Measurements from ENCODE around the gene SRP19.
"Not testable (repeated sequence)": the region's sequence is repeated elsewhere in the genome, so short reads cannot be mapped to it uniquely, and the experiment has no call there.

SRP19 gene

DNA sequence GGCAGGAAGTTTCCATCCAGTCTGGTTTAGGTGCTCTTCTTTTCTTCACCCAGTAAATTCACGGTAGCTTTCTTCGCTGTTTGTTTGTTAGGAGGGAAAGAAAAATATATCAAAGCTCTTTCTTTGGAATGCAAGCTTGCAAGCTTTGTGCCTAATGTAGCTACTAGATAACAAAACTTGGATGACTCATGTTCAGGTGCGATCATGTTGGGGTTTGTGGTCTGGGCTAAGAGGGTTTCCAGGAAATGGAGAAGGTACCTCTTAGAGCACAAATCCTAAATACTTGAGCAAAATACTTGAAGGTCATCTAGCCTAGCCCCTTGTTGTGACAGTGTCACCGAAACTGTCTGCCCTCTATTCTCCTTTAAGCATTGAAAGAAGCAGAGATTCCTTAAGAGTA is 17.7 kb downstream of the SRP19 start:
- Histone ChIP-seq H3K36me3 (ENCODE audit: insufficient read depth, low read length) (peaks cover 45% of the 10 kb centered on the region), H3K9me3 (ENCODE audit: low read depth, low read length) (no peaks in the 10 kb centered on the region), H3K27ac (peak overlapping the region; percentile 1), H3K9ac (ENCODE audit: insufficient read length) (no peak overlapping the region), H3K4me3 (no peak overlapping the region)
- DNase-seq (ENCODE audit: low read depth, low spot score), result no peak
- TF ChIP-seq FOXP2 (optimal IDR thresholded peaks at IDR 0.05; ENCODE audit: control extremely low read depth, extremely low read length, insufficient read depth) (no peak), POLR2AphosphoS5 (IDR thresholded peaks at IDR 0.05; ENCODE audit: borderline replicate concordance, low read depth, low read length) (no peak), EZH2 (IDR thresholded peaks at IDR 0.05) (no peak)

DNA sequence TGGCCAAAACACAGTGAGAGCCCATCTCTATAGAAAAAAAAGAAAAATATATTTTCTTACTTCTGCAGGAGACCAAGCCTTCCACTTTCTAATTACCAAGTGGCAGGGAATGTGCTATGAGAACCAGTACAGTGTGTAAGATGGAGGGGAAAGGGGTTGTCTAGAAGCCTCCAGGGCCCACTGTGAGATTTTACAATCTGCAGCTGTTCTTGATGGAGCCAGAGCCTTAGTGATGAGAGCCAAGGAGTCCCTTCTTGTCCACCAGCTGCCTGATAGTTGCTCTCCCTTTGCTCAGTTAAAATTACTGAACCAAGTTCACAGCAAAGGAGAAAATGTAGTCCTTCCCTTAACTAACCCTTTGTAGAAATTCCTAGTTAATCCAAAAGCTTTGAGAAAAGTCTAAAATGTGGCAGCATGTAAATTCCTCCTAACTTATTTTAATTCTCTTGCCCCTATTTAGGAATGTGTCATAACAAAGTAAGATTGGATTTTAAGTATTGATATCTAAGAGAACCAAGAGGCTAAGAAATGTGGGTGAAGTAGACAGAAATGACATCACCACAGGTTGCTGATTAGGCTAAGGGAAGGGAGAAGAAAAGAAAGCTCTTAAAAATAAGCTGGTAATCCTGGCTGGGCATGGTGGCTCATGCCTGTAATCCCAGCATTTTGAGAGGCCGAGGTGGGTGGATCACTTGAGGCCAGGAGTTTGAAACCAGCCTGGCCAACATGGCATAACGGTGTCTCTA is 19.3 kb downstream of the SRP19 start:
- no peak for DNase-seq (ENCODE audit: low read depth, low spot score)
- Histone ChIP-seq H3K36me3 (ENCODE audit: insufficient read depth, low read length) (peaks cover 54% of the 10 kb centered on the region), H3K27ac (no peak overlapping the region), H3K4me3 (no peak overlapping the region), H3K9me3 (ENCODE audit: low read depth, low read length) (no peaks in the 10 kb centered on the region), H3K9ac (ENCODE audit: insufficient read length) (no peak overlapping the region)
- TF ChIP-seq EZH2 (IDR thresholded peaks at IDR 0.05) (no peak), FOXP2 (optimal IDR thresholded peaks at IDR 0.05; ENCODE audit: control extremely low read depth, extremely low read length, insufficient read depth) (no peak), POLR2AphosphoS5 (IDR thresholded peaks at IDR 0.05; ENCODE audit: borderline replicate concordance, low read depth, low read length) (no peak)

DNA sequence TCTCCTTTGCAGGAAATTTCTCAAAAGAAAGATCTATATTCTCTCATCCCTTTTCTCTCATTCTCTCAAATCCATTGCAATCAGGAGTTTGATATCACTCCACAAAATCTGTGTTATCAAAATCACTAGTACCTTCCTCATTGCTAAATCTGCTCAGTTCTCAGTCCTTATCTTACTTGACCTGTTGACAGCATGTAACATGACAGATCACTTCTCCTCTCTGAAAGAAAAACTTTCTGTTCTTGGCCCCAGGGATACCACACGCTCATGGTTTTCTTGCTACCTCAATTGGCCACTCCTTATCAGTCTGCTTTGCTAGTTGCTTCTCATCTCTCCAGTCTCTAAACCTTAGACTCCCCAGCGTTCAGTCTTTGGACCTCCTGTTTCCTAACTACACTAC is 22.1 kb downstream of the SRP19 start:
- DNase-seq (ENCODE audit: low read depth, low spot score), result no peak
- peaks cover 49% of the 10 kb centered on the region for H3K36me3 ChIP-seq (ENCODE audit: insufficient read depth, low read length)
- no peak for TF ChIP-seq POLR2AphosphoS5 (IDR thresholded peaks at IDR 0.05; ENCODE audit: borderline replicate concordance, low read depth, low read length)
- TF ChIP-seq EZH2 (IDR thresholded peaks at IDR 0.05), result no peak
- no peak for TF ChIP-seq FOXP2 (optimal IDR thresholded peaks at IDR 0.05; ENCODE audit: control extremely low read depth, extremely low read length, insufficient read depth)
- H3K4me3 ChIP-seq, result no peak overlapping the region
- no peaks in the 10 kb centered on the region for H3K9me3 ChIP-seq (ENCODE audit: low read depth, low read length)
- no peak overlapping the region for H3K9ac ChIP-seq (ENCODE audit: insufficient read length)
- H3K27ac ChIP-seq, result no peak overlapping the region

DNA sequence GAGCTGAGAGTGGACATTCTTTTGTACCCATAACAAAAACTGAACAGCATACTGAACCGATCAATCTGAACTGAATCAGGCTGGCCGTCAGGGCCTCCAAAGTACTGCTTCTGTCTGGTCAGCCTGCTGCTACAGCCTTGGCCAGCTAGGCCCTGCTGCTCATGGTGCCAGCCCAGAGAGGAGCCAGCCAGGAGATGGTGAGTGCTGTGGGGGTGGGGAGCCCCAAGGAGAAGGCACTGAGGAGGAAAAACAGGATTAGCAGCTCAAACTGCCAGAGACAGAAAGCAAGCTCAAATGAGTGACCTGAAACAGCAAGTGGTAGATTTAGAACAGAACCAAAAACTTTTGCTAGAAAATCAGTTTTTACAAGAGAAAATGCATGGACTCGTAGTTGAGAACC is 23.9 kb downstream of the SRP19 start:
- H3K4me3 ChIP-seq, result no peak overlapping the region
- H3K9ac ChIP-seq (ENCODE audit: insufficient read length), result no peak overlapping the region
- H3K9me3 ChIP-seq (ENCODE audit: low read depth, low read length), result no peaks in the 10 kb centered on the region
- TF ChIP-seq FOXP2 (optimal IDR thresholded peaks at IDR 0.05; ENCODE audit: control extremely low read depth, extremely low read length, insufficient read depth) (no peak), POLR2AphosphoS5 (IDR thresholded peaks at IDR 0.05; ENCODE audit: borderline replicate concordance, low read depth, low read length) (no peak), EZH2 (IDR thresholded peaks at IDR 0.05) (no peak)
- no peak for DNase-seq (ENCODE audit: low read depth, low spot score)
- H3K36me3 ChIP-seq (ENCODE audit: insufficient read depth, low read length), result peaks cover 44% of the 10 kb centered on the region
- H3K27ac ChIP-seq, result no peak overlapping the region

DNA sequence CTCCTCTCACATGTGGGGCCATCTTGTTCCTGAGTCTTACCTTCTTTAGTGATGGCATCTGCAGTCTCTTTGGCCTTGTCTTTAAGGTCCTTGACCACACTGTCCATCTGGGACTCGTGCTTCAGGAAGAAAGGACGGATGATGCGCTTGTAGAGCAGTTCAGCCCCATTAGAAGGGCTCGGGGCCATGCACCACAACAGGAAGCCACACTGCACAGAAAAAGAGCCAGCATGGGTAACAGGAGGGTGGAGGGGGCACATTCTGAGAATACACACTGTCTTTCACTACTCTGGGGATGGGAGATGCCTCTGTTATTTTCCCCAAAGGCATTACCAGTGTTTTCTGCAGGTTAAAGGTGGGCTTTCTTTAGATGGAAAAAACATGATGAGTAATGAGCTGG is 25.9 kb downstream of the SRP19 start:
- Histone ChIP-seq H3K36me3 (ENCODE audit: insufficient read depth, low read length) (peaks cover 36% of the 10 kb centered on the region), H3K9me3 (ENCODE audit: low read depth, low read length) (no peaks in the 10 kb centered on the region), H3K4me3 (no peak overlapping the region), H3K9ac (ENCODE audit: insufficient read length) (no peak overlapping the region), H3K27ac (no peak overlapping the region)
- TF ChIP-seq EZH2 (IDR thresholded peaks at IDR 0.05) (no peak), FOXP2 (optimal IDR thresholded peaks at IDR 0.05; ENCODE audit: control extremely low read depth, extremely low read length, insufficient read depth) (no peak)
- no peak for DNase-seq (ENCODE audit: low read depth, low spot score)

DNA sequence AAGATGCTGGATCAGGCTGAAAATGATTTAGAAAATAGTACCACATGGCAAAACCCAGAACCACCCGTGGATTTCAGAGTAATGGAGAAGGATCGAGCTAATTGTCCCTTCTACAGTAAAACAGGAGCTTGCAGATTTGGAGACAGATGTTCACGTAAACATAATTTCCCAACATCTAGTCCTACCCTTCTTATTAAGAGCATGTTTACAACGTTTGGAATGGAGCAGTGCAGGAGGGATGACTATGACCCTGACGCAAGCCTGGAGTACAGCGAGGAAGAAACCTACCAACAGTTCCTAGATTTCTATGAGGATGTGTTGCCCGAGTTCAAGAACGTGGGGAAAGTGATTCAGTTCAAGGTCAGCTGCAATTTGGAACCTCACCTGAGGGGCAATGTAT is 31.0 kb downstream of the SRP19 start:
- not testable (repeated sequence) for H3K36me3 ChIP-seq (ENCODE audit: insufficient read depth, low read length); H3K27ac ChIP-seq; H3K9me3 ChIP-seq (ENCODE audit: low read depth, low read length); H3K9ac ChIP-seq (ENCODE audit: insufficient read length); DNase-seq (ENCODE audit: low read depth, low spot score); H3K4me3 ChIP-seq

GRCh38 chr5:112892776-112893175 is 31.7 kb downstream of the SRP19 start:
- TF ChIP-seq EZH2 (IDR thresholded peaks at IDR 0.05), result no peak
- no peak for TF ChIP-seq POLR2AphosphoS5 (IDR thresholded peaks at IDR 0.05; ENCODE audit: borderline replicate concordance, low read depth, low read length)
- no peak for TF ChIP-seq FOXP2 (optimal IDR thresholded peaks at IDR 0.05; ENCODE audit: control extremely low read depth, extremely low read length, insufficient read depth)
- H3K9ac ChIP-seq (ENCODE audit: insufficient read length), result no peak overlapping the region
- H3K27ac ChIP-seq, result no peak overlapping the region
- DNase-seq (ENCODE audit: low read depth, low spot score), result no peak
- no peaks in the 10 kb centered on the region; the same call in 1 of the 2 replicates for H3K36me3 ChIP-seq (ENCODE audit: insufficient read depth, low read length)
- H3K9me3 ChIP-seq (ENCODE audit: low read depth, low read length), result no peaks in the 10 kb centered on the region
- no peak overlapping the region for H3K4me3 ChIP-seq

DNA sequence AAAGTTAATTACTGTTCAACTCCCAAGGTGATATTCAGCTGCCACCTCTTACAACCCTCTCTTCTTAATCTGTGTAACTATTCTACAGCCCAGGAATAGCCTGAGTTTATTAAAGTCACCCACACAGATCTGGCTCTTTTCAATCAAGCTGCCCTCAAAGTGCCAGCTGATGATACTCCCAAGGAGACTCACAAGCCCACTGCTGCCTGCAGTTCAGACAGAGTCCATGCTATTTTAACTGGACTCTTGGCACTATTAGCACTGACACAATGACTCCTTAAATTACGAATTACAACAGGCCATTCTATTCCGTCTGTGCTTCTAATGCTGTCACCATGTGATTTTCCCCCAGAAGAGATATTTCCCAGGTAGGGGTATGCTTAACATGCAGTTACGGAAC is 34.6 kb downstream of the SRP19 start:
- no peak overlapping the region for H3K9ac ChIP-seq (ENCODE audit: insufficient read length)
- no peak overlapping the region for H3K27ac ChIP-seq
- TF ChIP-seq POLR2AphosphoS5 (IDR thresholded peaks at IDR 0.05; ENCODE audit: borderline replicate concordance, low read depth, low read length) (no peak), EZH2 (IDR thresholded peaks at IDR 0.05) (no peak), FOXP2 (optimal IDR thresholded peaks at IDR 0.05; ENCODE audit: control extremely low read depth, extremely low read length, insufficient read depth) (no peak)
- H3K4me3 ChIP-seq, result no peak overlapping the region
- peaks cover 3% of the 10 kb centered on the region; the same call in 1 of the 2 replicates for H3K36me3 ChIP-seq (ENCODE audit: insufficient read depth, low read length)
- DNase-seq (ENCODE audit: low read depth, low spot score), result no peak
- H3K9me3 ChIP-seq (ENCODE audit: low read depth, low read length), result no peaks in the 10 kb centered on the region

- H3K9me3 ChIP-seq (ENCODE audit: low read depth, low read length), result no peaks in the 10 kb centered on the region
- H3K4me3 ChIP-seq, result no peak overlapping the region
- no peak overlapping the region for H3K27ac ChIP-seq
- no peak for DNase-seq (ENCODE audit: low read depth, low spot score)
- no peak for TF ChIP-seq EZH2 (IDR thresholded peaks at IDR 0.05)
- no peak for TF ChIP-seq POLR2AphosphoS5 (IDR thresholded peaks at IDR 0.05; ENCODE audit: borderline replicate concordance, low read depth, low read length)
- no peak for TF ChIP-seq FOXP2 (optimal IDR thresholded peaks at IDR 0.05; ENCODE audit: control extremely low read depth, extremely low read length, insufficient read depth)
- no peak overlapping the region for H3K9ac ChIP-seq (ENCODE audit: insufficient read length)
- peaks cover 14% of the 10 kb centered on the region; the same call in 1 of the 2 replicates for H3K36me3 ChIP-seq (ENCODE audit: insufficient read depth, low read length)
These were observed 41.5 kb downstream of the SRP19 start for GRCh38 chr5:112902561-112902960.

GRCh38 chr5:112904996-112905395 is 43.9 kb downstream of the SRP19 start:
- not testable (repeated sequence) for H3K9me3 ChIP-seq (ENCODE audit: low read depth, low read length); H3K27ac ChIP-seq; DNase-seq (ENCODE audit: low read depth, low spot score); H3K9ac ChIP-seq (ENCODE audit: insufficient read length); H3K4me3 ChIP-seq
- H3K36me3 ChIP-seq (ENCODE audit: insufficient read depth, low read length), result peaks cover 16% of the 10 kb centered on the region

Data from SK-N-MC (cell line).